ENCODE results near the gene SCAMP5.

GRCh38 chr15:75069301-75069925, 74.0 kb downstream of the SCAMP5 start:
- TF ChIP-seq CTCF (conservative IDR thresholded peaks at IDR 0.05; ENCODE audit: low read depth, low read length), result no peak
- no peak for TF ChIP-seq EZH2phosphoT487 (IDR thresholded peaks at IDR 0.05; ENCODE audit: borderline replicate concordance, low read length)

Data from PC-3 (cell line).